CD14-positive monocyte (primary cell): Measurements from ENCODE around the gene PRCP. TPM values are rescaled to one million over a fixed set of nuclear protein-coding genes. Genes with fewer than 3 reads are reported as not detected.

Source experiments
- DNase-seq, 3 donors: peaks; one replicate each; pipeline ENCODE4 v3.0.0-alpha.2; 2011 to 2022
- H2AFZ ChIP-seq: 2 replicates; pipeline ENCODE4 v1.6.0; 2012; ENCODE audit warnings: mild to moderate bottlenecking, low read depth, low read length, inconsistent platforms; ENCODE audit not compliant: insufficient read depth, poor library complexity, severe bottlenecking
- H3K27ac ChIP-seq, 2 donors: 1 replicate in 1 of 2; 2 replicates in 1 of 2; pipeline ENCODE4 v1.5.1; 2012 to 2013; ENCODE audit warnings: low read length in 2 of 2, control low read depth in 1 of 2, inconsistent platforms in 1 of 2, low read depth in 1 of 2, mild to moderate bottlenecking in 1 of 2
- H3K27me3 ChIP-seq, 2 donors: one replicate each; pipeline versions ENCODE4 v1.6.0 to v1.6.1; 2011 to 2013; ENCODE audit warnings: low read length in 2 of 2; ENCODE audit not compliant: control insufficient read depth in 2 of 2, insufficient read depth in 2 of 2
- H3K36me3 ChIP-seq, 2 donors: replicated peaks in 1 of 2; 1 replicate in 1 of 2; 2 replicates in 1 of 2; pipeline versions ENCODE4 v1.5.1 to v1.6.1; 2012 to 2013; ENCODE audit warnings: low read length in 2 of 2, control low read depth in 1 of 2, inconsistent platforms in 1 of 2, mild to moderate bottlenecking in 1 of 2; ENCODE audit not compliant: insufficient read depth in 2 of 2, control insufficient read depth in 1 of 2
- H3K4me1 ChIP-seq, 2 donors: 1 replicate in 1 of 2; 2 replicates in 1 of 2; pipeline versions ENCODE4 v1.5.1 to v1.6.1; 2012 to 2013; ENCODE audit warnings: low read length in 2 of 2, control low read depth in 1 of 2, inconsistent platforms in 1 of 2, mild to moderate bottlenecking in 1 of 2, moderate library complexity in 1 of 2; ENCODE audit not compliant: insufficient read depth in 2 of 2, control insufficient read depth in 1 of 2
- H3K4me2 ChIP-seq: replicated peaks from 2 replicates; pipeline ENCODE3; 2012; ENCODE audit warnings: low read length, moderate library complexity, mild to moderate bottlenecking; ENCODE audit not compliant: poor library complexity, severe bottlenecking; ENCODE audit errors: extremely low read depth
- H3K4me3 ChIP-seq, 3 experiments: fragments of 200-600 bp in 1 of 3; sonication (generic) in 1 of 3; replicated peaks in 1 of 3; 1 replicate in 2 of 3; 2 replicates in 1 of 3; pipeline ENCODE4 v1.5.1; 2011 to 2013; ENCODE audit warnings: low read length in 3 of 3, mild to moderate bottlenecking in 3 of 3, control low read depth in 2 of 3, low read depth in 2 of 3, inconsistent platforms in 1 of 3, moderate library complexity in 1 of 3
- H3K79me2 ChIP-seq: 2 replicates; pipeline ENCODE4 v1.6.0; 2012; ENCODE audit warnings: mild to moderate bottlenecking, control low read depth, inconsistent platforms, low read length, moderate library complexity; ENCODE audit not compliant: insufficient read depth
- H3K9ac ChIP-seq: 2 replicates; pipeline ENCODE4 v1.6.0; 2017; ENCODE audit warnings: low read length, mild to moderate bottlenecking; ENCODE audit not compliant: insufficient read depth, poor library complexity, severe bottlenecking
- H3K9me3 ChIP-seq, 2 donors: replicated peaks in 1 of 2; 1 replicate in 1 of 2; 2 replicates in 1 of 2; pipeline versions ENCODE4 v1.5.1 to v1.6.1; 2012 to 2013; ENCODE audit warnings: low read length in 2 of 2, control low read depth in 1 of 2; ENCODE audit not compliant: control insufficient read depth in 1 of 2, insufficient read depth in 1 of 2
- H4K20me1 ChIP-seq: 2 replicates; pipeline ENCODE4 v1.6.0; 2012; ENCODE audit warnings: mild to moderate bottlenecking, low read length, control low read depth, moderate library complexity; ENCODE audit not compliant: insufficient read depth
- H3K27ac Mint-ChIP-seq, 7 donors: one replicate each; pipeline ENCODE4 v1.8.0; 2020; ENCODE audit warnings: mild to moderate bottlenecking in 7 of 7, mixed read lengths in 7 of 7, moderate library complexity in 6 of 7, inconsistent platforms in 2 of 7
- H3K27me3 Mint-ChIP-seq, 3 donors: one replicate each; pipeline ENCODE4 v1.8.0; 2021 to 2022; ENCODE audit warnings: low read depth in 3 of 3, mild to moderate bottlenecking in 3 of 3, mixed read lengths in 3 of 3, moderate library complexity in 3 of 3, inconsistent platforms in 1 of 3
- H3K36me3 Mint-ChIP-seq, 2 donors: one replicate each; pipeline ENCODE4 v1.8.0; 2020; ENCODE audit warnings: mixed read lengths in 2 of 2, inconsistent platforms in 1 of 2, mild to moderate bottlenecking in 1 of 2
- H3K4me1 Mint-ChIP-seq: one replicate; pipeline ENCODE4 v1.8.0; 2020; ENCODE audit warnings: mild to moderate bottlenecking, mixed read lengths
- H3K4me3 Mint-ChIP-seq, 2 donors: one replicate each; pipeline ENCODE4 v1.8.0; 2020; ENCODE audit warnings: mild to moderate bottlenecking in 2 of 2, mixed read lengths in 2 of 2, moderate library complexity in 1 of 2
- H3K9me3 Mint-ChIP-seq, 7 donors: one replicate each; pipeline ENCODE4 v1.8.0; 2020 to 2022; ENCODE audit warnings: mixed read lengths in 7 of 7, mild to moderate bottlenecking in 6 of 7, moderate library complexity in 6 of 7, inconsistent platforms in 2 of 7
- WGBS: methylation state at CpG from one replicate; pipeline ENCODE4 v1.1.5; 2013; ENCODE audit warnings: missing lambda C conversion rate; ENCODE audit not compliant: insufficient coverage; 5-methylcytosine and 5-hydroxymethylcytosine counted together
- intact Hi-C, 2 donors: fragments of 100-400 bp; cut with micrococcal nuclease; formaldehyde crosslinking; loops; one replicate each; pipeline versions ENCODE4 v1.15.0 to v1.15.1; 2023
- polyA plus RNA-seq, 3 donors: library from polyadenylated mRNA; depleted of rRNA in 1 of 3; unstranded in 2 of 3; stranded (reverse) in 1 of 3; fragments of 300-500 nt in 2 of 3; fragments of >200 nt in 1 of 3; fragmentation: Illumina TruSeq in 2 of 3; gene quantifications; 1 replicate in 2 of 3; 2 replicates in 1 of 3; pipeline ENCODE4 v1.2.3, GENCODE V29; 2012 to 2021
- TF ChIP-seq, protein P1 (sequence below): fragments of 200-600 bp; IDR thresholded peaks from one replicate; pipeline ENCODE4 v1.8.0; 2022; ENCODE audit warnings: antibody characterized with exemption, mild to moderate bottlenecking

The PRCP gene
- polyA plus RNA-seq, 3 donors = 68.0 to 228 (median 186) TPM

DNA sequence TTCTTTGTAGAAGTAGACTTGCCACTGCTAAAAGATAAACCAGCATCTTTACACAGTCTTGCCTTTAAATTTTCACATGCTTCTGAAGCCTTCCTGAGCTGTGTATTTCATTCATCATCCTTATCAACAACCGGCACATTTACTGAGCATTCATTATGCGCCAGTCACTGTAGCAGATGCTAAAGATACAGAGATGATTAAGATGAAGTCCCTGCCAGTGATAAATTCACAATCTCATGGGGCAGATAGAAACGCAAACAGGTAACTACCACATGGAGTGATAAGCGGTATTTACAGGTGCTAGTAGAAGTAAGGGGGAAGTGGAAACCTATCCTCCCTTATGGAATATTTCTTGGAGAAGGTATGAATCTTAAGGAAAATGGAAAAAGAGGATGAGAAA lies 67.2 kb downstream of the PRCP start:
- Mint-ChIP-seq H3K9me3 (peaks cover 0 to 3% (median 0%) of the 10 kb centered on the region in 7 donors), H3K36me3 (peaks cover 55 to 63% of the 10 kb centered on the region in 2 donors), H3K4me3 (no peak overlapping the region), H3K27ac (no peak overlapping the region), H3K27me3 (no peaks in the 10 kb centered on the region), H3K4me1 (no peaks in the 10 kb centered on the region)
- no peaks in the 10 kb centered on the region for H3K4me1 ChIP-seq
- no peaks in the 10 kb centered on the region for H4K20me1 ChIP-seq
- intact Hi-C loops = no loop called here
- no peak for DNase-seq
- H2AFZ ChIP-seq = no peak overlapping the region
- H3K79me2 ChIP-seq = no peaks in the 10 kb centered on the region
- WGBS = no CpG with 5 or more reads among the region's 4 CpGs
- no peaks in the 10 kb centered on the region for H3K27me3 ChIP-seq
- H3K36me3 ChIP-seq = peaks cover 29 to 50% of the 10 kb centered on the region in 2 donors
- no peaks in the 10 kb centered on the region for H3K9me3 ChIP-seq
- H3K4me3 ChIP-seq = no peak overlapping the region
- no peak overlapping the region for H3K27ac ChIP-seq
- H3K4me2 ChIP-seq = no peak overlapping the region
- H3K9ac ChIP-seq = no peak overlapping the region
- TF ChIP-seq, protein P1, sequence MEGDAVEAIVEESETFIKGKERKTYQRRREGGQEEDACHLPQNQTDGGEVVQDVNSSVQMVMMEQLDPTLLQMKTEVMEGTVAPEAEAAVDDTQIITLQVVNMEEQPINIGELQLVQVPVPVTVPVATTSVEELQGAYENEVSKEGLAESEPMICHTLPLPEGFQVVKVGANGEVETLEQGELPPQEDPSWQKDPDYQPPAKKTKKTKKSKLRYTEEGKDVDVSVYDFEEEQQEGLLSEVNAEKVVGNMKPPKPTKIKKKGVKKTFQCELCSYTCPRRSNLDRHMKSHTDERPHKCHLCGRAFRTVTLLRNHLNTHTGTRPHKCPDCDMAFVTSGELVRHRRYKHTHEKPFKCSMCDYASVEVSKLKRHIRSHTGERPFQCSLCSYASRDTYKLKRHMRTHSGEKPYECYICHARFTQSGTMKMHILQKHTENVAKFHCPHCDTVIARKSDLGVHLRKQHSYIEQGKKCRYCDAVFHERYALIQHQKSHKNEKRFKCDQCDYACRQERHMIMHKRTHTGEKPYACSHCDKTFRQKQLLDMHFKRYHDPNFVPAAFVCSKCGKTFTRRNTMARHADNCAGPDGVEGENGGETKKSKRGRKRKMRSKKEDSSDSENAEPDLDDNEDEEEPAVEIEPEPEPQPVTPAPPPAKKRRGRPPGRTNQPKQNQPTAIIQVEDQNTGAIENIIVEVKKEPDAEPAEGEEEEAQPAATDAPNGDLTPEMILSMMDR = no peak

DNA sequence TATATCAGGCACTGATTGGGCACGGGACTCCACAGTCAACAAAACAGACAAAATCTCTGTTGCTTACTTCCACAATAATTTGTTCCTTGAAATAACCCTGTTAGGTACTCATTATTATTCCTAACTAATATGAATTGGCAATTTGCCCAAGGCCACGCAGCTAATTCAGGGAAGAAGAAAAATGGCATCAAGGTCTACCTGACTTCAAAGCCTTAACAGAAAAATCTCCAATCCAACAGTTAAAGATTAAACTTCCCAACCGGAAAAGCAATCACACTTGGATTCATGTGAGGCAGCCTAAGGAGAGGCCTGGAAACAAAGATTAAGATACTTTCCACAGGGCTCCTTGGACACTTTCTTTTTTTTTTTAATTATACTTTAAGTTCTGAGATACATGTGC lies 68.9 kb downstream of the PRCP start:
- Mint-ChIP-seq H3K27me3 (no peaks in the 10 kb centered on the region), H3K27ac (no peak overlapping the region), H3K9me3 (peaks cover 0 to 3% (median 0%) of the 10 kb centered on the region in 7 donors), H3K4me1 (no peaks in the 10 kb centered on the region), H3K4me3 (no peak overlapping the region), H3K36me3 (peaks cover 45 to 56% of the 10 kb centered on the region in 2 donors)
- Histone ChIP-seq H3K9me3 (no peaks in the 10 kb centered on the region), H3K27ac (no peak overlapping the region), H3K79me2 (no peaks in the 10 kb centered on the region), H3K4me2 (no peak overlapping the region), H3K9ac (no peak overlapping the region), H3K36me3 (peaks cover 15 to 34% of the 10 kb centered on the region in 2 donors), H3K4me3 (no peak overlapping the region), H3K27me3 (no peaks in the 10 kb centered on the region), H2AFZ (no peak overlapping the region), H3K4me1 (no peaks in the 10 kb centered on the region), H4K20me1 (no peaks in the 10 kb centered on the region)
- TF ChIP-seq, protein P1 = no peak
- no peak for DNase-seq
- intact Hi-C loops = no loop called here
- WGBS = 100% methylated on average over 1 of the region's 3 CpGs
